Uterus (tissue), 4 donors: ENCODE results near the gene VPS26C. TPM values are rescaled to one million over a fixed set of nuclear protein-coding genes. Genes with fewer than 3 reads are reported as not detected.
A peak's percentile ranks its signal among the peaks of the same experiment; 100 is the strongest.
"Not testable (repeated sequence)": the region's sequence is repeated elsewhere in the genome, so short reads cannot be mapped to it uniquely, and the experiment has no call there.

Experiments used
- DNase-seq, 2 donors: peaks; one replicate each; pipeline ENCODE4 v3.0.0-alpha.2; 2019 to 2020
- H3K27ac ChIP-seq, 2 donors: fragments of 200-600 bp; sonication (generic); 1 replicate in 1 of 2; 2 replicates in 1 of 2; pipeline ENCODE4 v1.5.1; 2016 to 2018
- H3K27me3 ChIP-seq, 2 donors: fragments of 200-600 bp; sonication (generic); one replicate each; pipeline ENCODE4 v1.5.1; 2018 to 2019; ENCODE audit warnings: control low read depth in 1 of 2
- H3K36me3 ChIP-seq, 2 donors: fragments of 200-600 bp; sonication (generic); one replicate each; pipeline ENCODE4 v1.5.1; 2019; ENCODE audit warnings: control low read depth in 1 of 2
- H3K4me1 ChIP-seq, 2 donors: fragments of 200-600 bp; sonication (generic); one replicate each; pipeline ENCODE4 v1.5.1; 2018 to 2019; ENCODE audit warnings: control low read depth in 1 of 2
- H3K4me3 ChIP-seq, 2 donors: fragments of 200-600 bp; sonication (generic); 1 replicate in 1 of 2; 2 replicates in 1 of 2; pipeline ENCODE4 v1.5.1; 2018 to 2019; ENCODE audit warnings: mild to moderate bottlenecking in 1 of 2
- H3K9me3 ChIP-seq, 2 donors: fragments of 200-600 bp; sonication (generic); one replicate each; pipeline ENCODE4 v1.5.1; 2019; ENCODE audit warnings: control low read depth in 1 of 2
- CTCF ChIP-seq, 4 experiments: fragments of 200-600 bp in 2 of 4; fragments of 450-650 bp in 2 of 4; sonication (generic) in 2 of 4; IDR thresholded peaks; one replicate each; pipeline ENCODE4 v1.5.1; 2016 to 2019; ENCODE audit warnings: antibody characterized with exemption in 4 of 4, mild to moderate bottlenecking in 2 of 4, moderate library complexity in 1 of 4
- POLR2A ChIP-seq, 2 donors: fragments of 450-650 bp; IDR thresholded peaks; one replicate each; pipeline ENCODE4 v1.6.1; 2016; ENCODE audit warnings: antibody characterized with exemption in 2 of 2, mild to moderate bottlenecking in 1 of 2, moderate library complexity in 1 of 2
- intact Hi-C: fragments of 100-400 bp; cut with DNase I; formaldehyde crosslinking; loops from one replicate; pipeline ENCODE4 v1.15.1; 2023; ENCODE audit warnings: low total_unique reads
- total RNA-seq, 4 donors: library from RNA; depleted of rRNA in 3 of 4; stranded (reverse); fragments of >200 nt in 3 of 4; gene quantifications; one replicate each; pipeline versions ENCODE4 v1.1.0 to v1.2.4, GENCODE V29; 2014 to 2023
- donor health status: DM: yes; HTN: yes; CAD: no.

Gene VPS26C
- total RNA-seq, 4 donors from 2014 or later: 44.8 to 179 (median 56.0) TPM

- TF ChIP-seq POLR2A (IDR thresholded peaks at IDR 0.05): no peak
- no peak for TF ChIP-seq CTCF (IDR thresholded peaks at IDR 0.05)
- H3K4me1 ChIP-seq: no peaks in the 10 kb centered on the region
- no peak for DNase-seq
- H3K4me3 ChIP-seq: no peak overlapping the region
- H3K36me3 ChIP-seq: no peaks in the 10 kb centered on the region
- H3K9me3 ChIP-seq: no peaks in the 10 kb centered on the region
- no peaks in the 10 kb centered on the region for H3K27me3 ChIP-seq
- intact Hi-C loops: no loop called here
- H3K27ac ChIP-seq: no peak overlapping the region
Observed at GRCh38 chr21:37224861-37225839, 42.0 kb downstream of the VPS26C start.

GRCh38 chr21:37223804-37224345 is 43.3 kb downstream of the VPS26C start:
- H3K36me3 ChIP-seq: no peaks in the 10 kb centered on the region
- H3K9me3 ChIP-seq: no peaks in the 10 kb centered on the region
- DNase-seq: no peak
- H3K4me1 ChIP-seq: no peaks in the 10 kb centered on the region
- intact Hi-C loops: no loop called here
- TF ChIP-seq POLR2A (IDR thresholded peaks at IDR 0.05): no peak
- no peak for TF ChIP-seq CTCF (IDR thresholded peaks at IDR 0.05)
- no peak overlapping the region for H3K27ac ChIP-seq
- H3K4me3 ChIP-seq: no peak overlapping the region
- no peaks in the 10 kb centered on the region for H3K27me3 ChIP-seq

- H3K27ac ChIP-seq, DNase-seq, H3K4me3 ChIP-seq, H3K4me1 ChIP-seq, H3K27me3 ChIP-seq, H3K36me3 ChIP-seq, intact Hi-C loops, H3K9me3 ChIP-seq: not testable (repeated sequence)
Observed at GRCh38 chr21:37222248-37222647, 44.9 kb downstream of the VPS26C start.

GRCh38 chr21:37220981-37221664 is 46.0 kb downstream of the VPS26C start:
- peak; percentile 56 to 63 for TF ChIP-seq POLR2A (IDR thresholded peaks at IDR 0.05)
- peak; percentile 36 to 63 (median 56) for TF ChIP-seq CTCF (IDR thresholded peaks at IDR 0.05)
- intact Hi-C loops: no loop called here
- Histone ChIP-seq H3K9me3 (no peaks in the 10 kb centered on the region), H3K27ac (peak overlapping the region; percentile 80 to 90), H3K4me1 (no peaks in the 10 kb centered on the region), H3K27me3 (no peaks in the 10 kb centered on the region), H3K36me3 (no peaks in the 10 kb centered on the region), H3K4me3 (peak overlapping the region; percentile 69 to 72)
- peak; percentile 92 to 95 for DNase-seq

- H3K36me3 ChIP-seq: no peaks in the 10 kb centered on the region
- H3K4me3 ChIP-seq: peak overlapping the region; percentile 69 to 72
- H3K27ac ChIP-seq: peak overlapping the region; percentile 80 to 90
- H3K9me3 ChIP-seq: no peaks in the 10 kb centered on the region
- no peak for DNase-seq
- no peaks in the 10 kb centered on the region for H3K27me3 ChIP-seq
- intact Hi-C loops: no loop called here
- TF ChIP-seq POLR2A (IDR thresholded peaks at IDR 0.05) (no peak), CTCF (IDR thresholded peaks at IDR 0.05) (peak in 2 of 4 experiments; percentile 2 to 22)
- no peaks in the 10 kb centered on the region for H3K4me1 ChIP-seq
Observed at GRCh38 chr21:37220433-37220980, 46.6 kb downstream of the VPS26C start.
